Measurements from ENCODE around the gene ZC2HC1C.

DNA sequence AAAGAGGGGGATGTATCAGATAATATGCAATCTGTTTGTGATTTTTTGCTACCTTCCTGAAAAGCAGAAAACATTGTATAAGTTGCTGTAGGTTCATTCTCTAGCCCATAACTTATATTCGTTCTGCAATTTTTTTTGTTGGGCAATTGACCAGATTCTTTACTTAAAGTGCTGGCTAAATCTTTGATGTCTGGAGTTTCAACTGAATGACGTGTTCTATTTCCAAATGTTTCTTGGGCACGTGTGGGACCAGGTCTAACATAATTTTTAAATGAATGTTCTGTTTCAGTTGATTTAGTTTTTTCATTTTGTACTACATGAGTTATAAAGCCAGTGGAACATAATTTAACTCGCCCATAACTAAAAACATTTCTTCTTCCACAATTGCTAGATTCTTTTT lies 21.9 kb upstream of the ZC2HC1C start:
- TF ChIP-seq EZH2 (IDR thresholded peaks at IDR 0.05; ENCODE audit: borderline replicate concordance, low read depth, low read length, severe bottlenecking), result no peak
- TF ChIP-seq, protein P1, sequence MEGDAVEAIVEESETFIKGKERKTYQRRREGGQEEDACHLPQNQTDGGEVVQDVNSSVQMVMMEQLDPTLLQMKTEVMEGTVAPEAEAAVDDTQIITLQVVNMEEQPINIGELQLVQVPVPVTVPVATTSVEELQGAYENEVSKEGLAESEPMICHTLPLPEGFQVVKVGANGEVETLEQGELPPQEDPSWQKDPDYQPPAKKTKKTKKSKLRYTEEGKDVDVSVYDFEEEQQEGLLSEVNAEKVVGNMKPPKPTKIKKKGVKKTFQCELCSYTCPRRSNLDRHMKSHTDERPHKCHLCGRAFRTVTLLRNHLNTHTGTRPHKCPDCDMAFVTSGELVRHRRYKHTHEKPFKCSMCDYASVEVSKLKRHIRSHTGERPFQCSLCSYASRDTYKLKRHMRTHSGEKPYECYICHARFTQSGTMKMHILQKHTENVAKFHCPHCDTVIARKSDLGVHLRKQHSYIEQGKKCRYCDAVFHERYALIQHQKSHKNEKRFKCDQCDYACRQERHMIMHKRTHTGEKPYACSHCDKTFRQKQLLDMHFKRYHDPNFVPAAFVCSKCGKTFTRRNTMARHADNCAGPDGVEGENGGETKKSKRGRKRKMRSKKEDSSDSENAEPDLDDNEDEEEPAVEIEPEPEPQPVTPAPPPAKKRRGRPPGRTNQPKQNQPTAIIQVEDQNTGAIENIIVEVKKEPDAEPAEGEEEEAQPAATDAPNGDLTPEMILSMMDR (IDR thresholded peaks at IDR 0.05; ENCODE audit: borderline replicate concordance, extremely low read depth, low read length, poor library complexity, severe bottlenecking), result no peak

Data from DND-41 (cell line).